ENCODE measurements around the gene SCAMP5. TPM values are rescaled to one million over a fixed set of nuclear protein-coding genes. Genes with fewer than 3 reads are reported as not detected.

Gene SCAMP5
- total RNA-seq, 2 experiments from 2014 or later = 0.44 to 0.58 TPM

Other genes starting within 250 kb of the SCAMP5 start
- not detected for gene CYP1A2, start 246.7 kb upstream of the SCAMP5 start, total RNA-seq
- gene CSK, start 213.5 kb upstream of the SCAMP5 start, total RNA-seq = 100 to 1,000 TPM; 308 to 310 TPM
- under 1 TPM; 0.14 to 0.33 TPM for gene LMAN1L, start 182.7 kb upstream of the SCAMP5 start, total RNA-seq
- gene CPLX3, start 168.9 kb upstream of the SCAMP5 start, total RNA-seq = under 1 TPM in 1 of 2 experiments, not detected in 1; 0.19 TPM
- gene ULK3, start 152.4 kb upstream of the SCAMP5 start, total RNA-seq = 10 to 100 TPM; 41.1 to 49.9 TPM
- 10 to 100 TPM; 57.5 to 59.6 TPM for gene SCAMP2, start 122.2 kb upstream of the SCAMP5 start, total RNA-seq
- gene MPI, start 105.5 kb upstream of the SCAMP5 start, total RNA-seq = 10 to 100 TPM; 71.4 to 73.2 TPM
- gene FAM219B, start 88.7 kb upstream of the SCAMP5 start, total RNA-seq = 10 to 100 TPM; 31.5 to 37.6 TPM
- gene COX5A, start 57.5 kb upstream of the SCAMP5 start, total RNA-seq = 100 to 1,000 TPM; 352 to 363 TPM
- gene RPP25, start 38.8 kb upstream of the SCAMP5 start, total RNA-seq = 1 to 10 TPM; 9.4 to 10.0 TPM
- gene PPCDC, start 28.0 kb downstream of the SCAMP5 start, total RNA-seq = 10 to 100 TPM; 29.4 to 33.7 TPM
- gene C15orf39, start 206.3 kb downstream of the SCAMP5 start, total RNA-seq = 10 to 100 TPM; 34.3 to 35.7 TPM

All from activated naive CD8-positive, alpha-beta T cell treated with anti-CD3 and anti-CD28 coated beads for 36 hours (primary cell).